Activated naive CD4-positive, alpha-beta T cell treated with anti-CD3 and anti-CD28 coated beads, Interleukin-2, amount 50 U/mL, for 72 hours (primary cell): ENCODE data around the gene PPM1A. TPM values are rescaled to one million over a fixed set of nuclear protein-coding genes. Genes with fewer than 3 reads are reported as not detected.

Experiments used
- ATAC-seq, 2 donors: fragments of 150-1000 bp; cut with Tn5 transposase; 2 replicates each; pipeline ENCODE4 v1.10.0; 2021; ENCODE audit warnings: mild to moderate bottlenecking in 2 of 2, moderate library complexity in 2 of 2
- DNase-seq, 2 donors: peaks; one replicate each; pipeline ENCODE4 v3.0.0; 2021 to 2022; ENCODE audit warnings: low spot score in 2 of 2
- H3K27ac Mint-ChIP-seq, 2 donors: one replicate each; pipeline ENCODE4 v1.8.0; 2022; ENCODE audit warnings: mild to moderate bottlenecking in 2 of 2, mixed read lengths in 2 of 2
- H3K36me3 Mint-ChIP-seq, 2 donors: one replicate each; pipeline ENCODE4 v1.8.0; 2022; ENCODE audit warnings: mixed read lengths in 2 of 2
- H3K9me3 Mint-ChIP-seq, 2 donors: one replicate each; pipeline ENCODE4 v1.8.0; 2022; ENCODE audit warnings: mixed read lengths in 2 of 2
- total RNA-seq, 2 donors: library from RNA; stranded (reverse); gene quantifications; one replicate each; pipeline ENCODE4 v1.2.3, GENCODE V29; 2022

The PPM1A gene
- total RNA-seq, 2 donors from 2014 or later, result 33.7 to 55.5 TPM

GRCh38 chr14:60247994-60248696 is 876 bp upstream of the PPM1A start:
- peak; percentile 72 to 79 for ATAC-seq
- H3K9me3 Mint-ChIP-seq, result no peaks in the 10 kb centered on the region
- H3K36me3 Mint-ChIP-seq, result peaks cover 0 to 7% of the 10 kb centered on the region in 2 donors
- peak; percentile 73 to 85 for DNase-seq
- H3K27ac Mint-ChIP-seq, result peak overlapping the region; percentile 100

DNA sequence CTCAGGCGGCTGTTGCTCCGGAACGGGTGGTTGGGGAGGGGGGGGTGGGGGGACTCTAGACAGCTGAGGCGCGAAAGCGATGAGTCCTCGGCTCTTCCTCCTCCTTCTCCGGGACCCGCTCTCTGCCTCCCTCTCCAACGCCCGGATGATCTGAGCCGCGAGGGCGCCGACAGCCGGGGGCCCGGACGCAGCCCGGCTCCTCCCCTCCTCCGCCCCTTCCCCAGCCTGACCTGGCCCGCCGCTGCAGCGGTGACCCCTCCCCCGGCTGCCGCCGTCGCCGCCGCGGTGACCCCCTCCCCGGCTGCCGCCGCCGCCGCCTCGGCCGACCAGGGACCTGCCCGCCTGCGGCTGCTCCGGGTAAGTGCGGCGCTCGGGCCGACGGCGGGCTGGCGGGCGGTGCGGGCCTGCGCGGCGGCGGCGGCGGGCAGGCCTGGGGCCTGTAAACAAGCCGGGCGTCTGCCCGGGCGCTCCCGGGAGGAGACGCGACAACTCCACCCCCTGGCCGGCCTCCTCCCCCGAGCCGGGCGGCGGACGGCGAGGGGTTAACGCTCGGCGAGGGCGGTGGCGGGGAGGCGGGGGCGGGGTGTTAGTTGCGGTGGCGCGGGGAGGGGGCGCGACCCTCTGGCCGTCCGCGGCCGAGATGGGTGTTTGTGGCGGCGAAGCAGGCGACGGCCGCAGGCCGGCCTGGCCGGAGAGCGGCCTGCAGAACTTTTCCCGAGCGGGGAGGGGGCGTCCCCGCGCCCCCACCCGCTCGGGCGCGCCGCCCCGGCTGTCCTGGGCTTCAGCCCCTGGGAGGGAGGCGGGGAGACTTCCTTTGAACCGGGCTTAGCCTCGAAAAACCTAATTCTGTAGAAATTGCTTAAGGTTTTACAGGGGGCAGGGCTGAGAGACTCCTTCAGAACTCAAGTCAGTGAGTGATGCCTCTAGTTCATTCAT is 568 bp downstream of the PPM1A start:
- peak in 1 of 2 donors; percentile 60 for DNase-seq
- H3K36me3 Mint-ChIP-seq, result peaks cover under 1 to 7% of the 10 kb centered on the region in 2 donors
- peak overlapping the region; percentile 87 to 100 for H3K27ac Mint-ChIP-seq
- ATAC-seq, result peak; percentile 45 to 61
- no peaks in the 10 kb centered on the region for H3K9me3 Mint-ChIP-seq

DNA sequence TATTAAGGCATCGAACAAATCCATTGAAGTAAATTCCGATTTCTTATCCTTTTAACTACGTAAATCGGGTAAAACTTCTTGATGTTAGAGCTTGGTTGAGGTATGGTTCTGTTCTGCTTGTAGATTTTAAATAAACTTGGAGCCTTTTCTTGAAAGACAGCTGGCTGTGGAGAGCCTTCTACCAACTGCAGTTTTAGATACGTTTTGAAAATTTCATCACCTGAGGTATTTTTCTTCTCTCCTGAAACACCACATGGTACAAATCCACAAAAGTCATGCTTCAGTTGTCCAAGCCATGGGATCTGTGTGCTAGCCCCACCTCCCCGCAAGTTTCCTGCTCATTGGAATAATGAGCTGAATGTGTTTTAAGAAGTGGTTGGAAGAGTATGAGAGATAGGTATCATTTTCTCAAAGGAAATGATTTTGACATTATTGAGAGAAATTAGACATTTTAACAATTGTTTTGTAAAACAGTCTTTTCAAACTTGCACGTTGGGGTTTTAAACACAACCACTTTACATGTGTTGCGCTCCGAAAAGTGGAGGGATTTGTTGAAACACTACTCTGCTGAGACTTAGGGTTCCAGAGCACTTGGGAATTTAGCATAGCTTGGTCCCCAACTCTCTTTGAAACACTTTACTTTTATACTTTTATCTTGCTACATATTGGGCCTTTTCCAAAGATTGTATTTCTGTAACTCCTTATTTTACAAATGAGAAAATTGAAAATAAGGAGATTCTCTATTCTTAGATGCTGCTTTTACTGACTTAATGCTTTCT is 1.4 kb downstream of the PPM1A start:
- ATAC-seq (no peak), DNase-seq (no peak)
- peaks cover 4 to 7% of the 10 kb centered on the region in 2 donors for H3K36me3 Mint-ChIP-seq
- H3K9me3 Mint-ChIP-seq, result no peaks in the 10 kb centered on the region
- H3K27ac Mint-ChIP-seq, result peak overlapping the region; percentile 76 to 87

- DNase-seq (no peak), ATAC-seq (no peak)
- Mint-ChIP-seq H3K36me3 (peaks cover 4 to 7% of the 10 kb centered on the region in 2 donors), H3K9me3 (no peaks in the 10 kb centered on the region), H3K27ac (no peak overlapping the region)
Measured at GRCh38 chr14:60251877-60252276, 2.9 kb downstream of the PPM1A start.

- no peak for DNase-seq
- Mint-ChIP-seq H3K36me3 (peaks cover 4 to 7% of the 10 kb centered on the region in 2 donors), H3K27ac (no peak overlapping the region), H3K9me3 (no peaks in the 10 kb centered on the region)
- ATAC-seq, result no peak
Measured at GRCh38 chr14:60252630-60253029, 3.6 kb downstream of the PPM1A start.

- Mint-ChIP-seq H3K9me3 (no peaks in the 10 kb centered on the region), H3K36me3 (peaks cover 0 to 4% of the 10 kb centered on the region in 2 donors)
- ATAC-seq, result no peak
Measured at GRCh38 chr14:60253649-60254048, 4.6 kb downstream of the PPM1A start.

DNA sequence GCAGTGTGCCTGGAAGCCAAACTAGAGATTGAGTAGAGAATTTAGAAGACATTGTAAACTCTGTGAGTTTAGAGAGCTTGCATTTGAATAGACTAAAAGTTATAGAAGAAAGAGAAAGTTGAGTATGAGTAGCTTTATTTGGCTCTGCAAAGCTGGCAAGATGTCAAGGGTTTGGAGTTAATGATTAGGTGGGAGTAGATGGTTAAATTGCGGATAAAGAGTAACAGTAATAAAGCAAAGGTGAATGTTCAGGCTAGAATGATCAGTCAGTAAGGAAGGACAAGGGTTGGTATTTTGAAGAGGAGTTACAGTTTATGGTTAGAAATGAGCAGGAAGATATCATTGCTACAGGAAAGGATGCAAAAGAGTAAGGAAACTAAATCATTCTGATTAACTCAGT is 5.2 kb downstream of the PPM1A start:
- DNase-seq (no peak), ATAC-seq (no peak)
- H3K27ac Mint-ChIP-seq, result no peak overlapping the region
- H3K36me3 Mint-ChIP-seq, result peaks cover 0 to 4% of the 10 kb centered on the region in 2 donors
- no peaks in the 10 kb centered on the region for H3K9me3 Mint-ChIP-seq

More at GRCh38 chr14:60253649-60254048, 4.6 kb downstream of the PPM1A start:
- H3K27ac Mint-ChIP-seq, result no peak overlapping the region
- DNase-seq, result no peak

DNA sequence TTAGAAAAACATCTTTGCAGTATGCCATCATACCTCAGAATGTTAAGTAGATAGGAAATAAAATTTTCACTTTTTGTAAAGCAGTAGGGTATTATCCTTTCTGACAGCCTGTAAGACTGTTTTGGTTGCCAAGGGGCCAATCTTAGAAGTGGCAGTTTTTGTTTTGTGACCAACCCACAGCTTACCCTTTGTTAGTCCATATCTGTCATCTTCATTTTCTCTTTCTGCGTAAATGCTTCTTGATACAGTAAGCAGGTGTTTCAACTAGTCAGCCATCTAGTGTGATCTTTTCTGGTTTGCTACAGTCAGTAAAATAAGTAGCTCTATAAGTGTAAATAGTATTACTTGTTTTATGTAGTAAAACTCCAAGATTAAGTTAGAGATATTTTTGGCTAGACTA is 8.8 kb downstream of the PPM1A start:
- Mint-ChIP-seq H3K9me3 (no peaks in the 10 kb centered on the region), H3K36me3 (peaks cover 0 to 4% of the 10 kb centered on the region in 2 donors), H3K27ac (no peak overlapping the region)
- ATAC-seq, result no peak
- DNase-seq, result no peak

GRCh38 chr14:60265163-60265562 is 16.1 kb downstream of the PPM1A start:
- no peak for ATAC-seq
- Mint-ChIP-seq H3K27ac (no peak overlapping the region), H3K36me3 (peaks cover 5 to 18% of the 10 kb centered on the region in 2 donors), H3K9me3 (no peaks in the 10 kb centered on the region)
- DNase-seq, result no peak

GRCh38 chr14:60266021-60266937 is 17.3 kb downstream of the PPM1A start:
- peaks cover 5 to 24% of the 10 kb centered on the region in 2 donors for H3K36me3 Mint-ChIP-seq
- no peaks in the 10 kb centered on the region for H3K9me3 Mint-ChIP-seq
- DNase-seq (no peak), ATAC-seq (no peak)
- H3K27ac Mint-ChIP-seq, result no peak overlapping the region

- Mint-ChIP-seq H3K27ac (no peak overlapping the region), H3K9me3 (peaks cover 0 to 7% of the 10 kb centered on the region in 2 donors), H3K36me3 (peaks cover 8 to 13% of the 10 kb centered on the region in 2 donors)
- ATAC-seq, result no peak
- no peak for DNase-seq
Measured at GRCh38 chr14:60272177-60272576, 23.2 kb downstream of the PPM1A start.

- no peak for ATAC-seq
- Mint-ChIP-seq H3K9me3 (peaks cover 0 to 7% of the 10 kb centered on the region in 2 donors), H3K36me3 (peaks cover 8 to 19% of the 10 kb centered on the region in 2 donors), H3K27ac (no peak overlapping the region)
- DNase-seq, result no peak
Measured at GRCh38 chr14:60273956-60274355, 24.9 kb downstream of the PPM1A start.

DNA sequence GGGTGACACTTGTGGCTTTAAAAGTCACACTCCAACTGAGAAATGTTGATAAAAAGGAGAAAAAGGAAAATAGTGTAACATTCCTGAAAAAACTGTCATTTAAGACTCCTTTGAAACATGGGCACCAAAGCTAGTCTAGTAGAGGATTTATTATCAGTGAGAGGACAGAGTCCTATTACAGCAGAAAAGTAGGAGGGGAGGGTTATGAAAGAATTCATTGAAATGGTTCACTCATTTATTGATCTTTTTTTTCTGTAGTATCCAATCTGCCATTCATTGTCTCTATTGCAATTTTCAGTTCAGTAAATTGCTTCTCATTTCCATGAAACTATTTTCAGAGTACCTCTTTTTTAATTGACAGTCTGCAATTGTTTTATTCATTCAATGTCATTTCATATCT is 25.4 kb downstream of the PPM1A start:
- Mint-ChIP-seq H3K36me3 (peaks cover 8 to 19% of the 10 kb centered on the region in 2 donors), H3K9me3 (peaks cover 0 to 7% of the 10 kb centered on the region in 2 donors), H3K27ac (no peak overlapping the region)
- DNase-seq (no peak), ATAC-seq (no peak)

DNA sequence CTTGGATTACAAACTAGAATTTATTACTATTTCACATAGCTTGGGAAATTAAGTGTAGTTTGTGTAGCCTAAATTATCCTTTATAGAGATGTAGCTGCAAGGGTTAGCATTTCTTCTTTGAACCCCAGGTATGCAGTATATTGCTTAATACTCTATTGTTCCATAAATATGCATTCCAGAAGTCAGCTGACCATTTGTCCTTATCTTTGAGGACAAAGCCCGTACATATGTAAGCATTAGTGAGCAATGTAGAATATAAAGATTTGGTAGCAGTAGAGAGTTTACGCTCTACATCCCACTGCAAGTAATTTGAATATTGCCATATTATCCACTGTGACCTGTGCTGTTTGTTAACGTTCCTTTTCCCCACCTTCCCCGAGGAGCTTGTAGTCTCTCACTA is 26.9 kb downstream of the PPM1A start:
- DNase-seq (no peak), ATAC-seq (no peak)
- no peak overlapping the region for H3K27ac Mint-ChIP-seq
- peaks cover 8 to 17% of the 10 kb centered on the region in 2 donors for H3K36me3 Mint-ChIP-seq
- peaks cover 0 to 7% of the 10 kb centered on the region in 2 donors for H3K9me3 Mint-ChIP-seq

- DNase-seq (no peak), ATAC-seq (no peak)
- Mint-ChIP-seq H3K27ac (no peak overlapping the region), H3K36me3 (peaks cover 8 to 12% of the 10 kb centered on the region in 2 donors), H3K9me3 (peaks cover 0 to 7% of the 10 kb centered on the region in 2 donors)
Measured at GRCh38 chr14:60276347-60276746, 27.3 kb downstream of the PPM1A start.
